Measurements from ENCODE around the gene SMAP2. TPM values are rescaled to one million over a fixed set of nuclear protein-coding genes. Genes with fewer than 3 reads are reported as not detected.

SMAP2 gene
- total and polyA plus RNA-seq, 10 of the 15 experiments (the other 5 are each of a cell fraction or from before 2014, with no cell fraction given) = 33.4 to 177 (median 105) TPM

DNA sequence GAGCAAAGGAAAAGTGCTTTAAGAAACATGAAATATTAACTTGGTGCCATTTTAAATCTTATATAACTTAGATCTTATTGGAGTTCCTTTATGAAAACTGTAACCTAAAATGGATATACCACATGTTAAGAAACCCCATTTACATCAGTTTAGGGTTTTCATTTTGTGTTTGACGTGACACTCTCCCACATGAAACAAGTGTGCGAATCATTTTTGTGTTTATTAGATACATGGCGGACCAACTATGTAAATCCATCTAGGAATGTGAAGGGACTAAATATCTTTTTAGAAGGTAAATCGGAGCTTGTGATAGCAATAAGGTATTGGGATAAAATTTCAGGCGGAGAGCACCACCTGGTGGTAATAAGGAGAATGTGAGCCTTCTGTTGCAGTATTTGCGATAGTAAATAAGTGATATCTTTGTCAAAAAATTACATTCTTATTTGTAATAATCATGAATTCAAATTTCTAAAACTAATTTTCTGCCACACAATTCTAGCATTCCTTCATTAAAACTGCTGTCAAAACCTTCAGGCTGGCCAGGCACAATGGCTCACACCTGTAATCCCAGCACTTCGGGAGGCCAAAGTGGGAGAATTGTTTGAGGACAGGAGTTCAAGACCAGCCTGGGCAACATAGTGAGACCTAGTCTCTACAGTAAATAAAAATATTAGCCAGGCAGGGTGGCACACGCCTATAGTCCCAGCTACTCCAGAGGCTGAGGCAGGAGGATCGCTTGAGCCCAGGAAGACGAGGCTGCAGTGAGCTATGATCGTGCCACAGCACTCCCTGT, 31.3 kb downstream of the SMAP2 start:
- H3K36me3 ChIP-seq (ENCODE audit: control insufficient read depth in 2 of 2, insufficient read depth in 2 of 2, low read length in 1 of 2) = peaks cover 2 to 22% of the 10 kb centered on the region in 2 experiments
- FAIRE-seq = no peak
- ChIA-PET RAD21 (ENCODE audit: unreplicated experiment) (interaction anchor here (0.6 to 4.7 kb wide), 31 partner anchors 9 to 334 kb away, joined by 3 to 71 read pairs (median 5); partner anchors contain the start of genes COL9A2 and SMAP2), POLR2A (interaction anchor here (0.5 to 8.5 kb wide), 10 partner anchors 17 to 261 kb away, joined by 3 to 243 read pairs (median 4); no protein-coding TSS in a partner anchor), SMC1A (ENCODE audit: uncharacterized antibody, unreplicated experiment) (interaction anchor here (0.7 to 9.0 kb wide), 25 partner anchors 9 to 321 kb away, joined by 3 to 426 read pairs (median 5); partner anchors contain the start of genes SMAP2 and ZFP69B), CTCF (interaction anchor here (0.6 to 9.9 kb wide), 36 partner anchors 10 to 366 kb away, joined by 3 to 271 read pairs (median 5); partner anchors contain the start of genes COL9A2, SMAP2 and TMCO2)
- no peaks in the 10 kb centered on the region for H3K9me3 ChIP-seq (replicated peaks; ENCODE audit: control insufficient read depth, insufficient read depth, low read length)
- in situ Hi-C loops (cut with MboI) (loop anchor here (5.0 kb wide), 3 partner anchors 68 to 323 kb away; no protein-coding TSS in a partner anchor), intact Hi-C loops (cut with micrococcal nuclease; ENCODE audit: unreplicated experiment) (loop anchor here (1.0 to 10.0 kb wide), 5 partner anchors 67 to 310 kb away; partner anchors contain the start of genes PPT1 and ZMPSTE24)
- DNase-seq (ENCODE audit: low read depth, low spot score) = no peak
- H2AFZ ChIP-seq (ENCODE audit: control insufficient read depth, low read depth, low read length) = no peak overlapping the region
- 0 out of 2 replicates have a peak overlapping the region, but pooled peaks have one; percentile 2 for H3K4me3 ChIP-seq
- H3K27me3 ChIP-seq (replicated peaks in 1 of 2; ENCODE audit: control insufficient read depth in 2 of 2, insufficient read depth in 2 of 2, low read length in 1 of 2) = no peaks in the 10 kb centered on the region
- H3K4me1 ChIP-seq (ENCODE audit: control insufficient read depth, insufficient read depth, low read length) = peaks cover 45% of the 10 kb centered on the region
- 48% methylated on average over 11 of the region's 11 CpGs for WGBS (ENCODE audit: insufficient coverage, insufficient replicate concordance, low lambda C conversion rate, missing lambda C conversion rate)
- H4K20me1 ChIP-seq (ENCODE audit: control insufficient read depth, insufficient read depth) = no peaks in the 10 kb centered on the region
- peak; percentile 21 for ATAC-seq
- peak overlapping the region; percentile 68 for H3K27ac ChIP-seq (ENCODE audit: control insufficient read depth, insufficient read depth)
- peak overlapping the region; percentile 47 for H3K9ac ChIP-seq (ENCODE audit: control insufficient read depth, insufficient read depth, low read length)
- no TSS peak for BruUV-seq (replicated peaks)
- H3K79me2 ChIP-seq (ENCODE audit: control insufficient read depth, insufficient read depth, low read length) = peaks cover 79% of the 10 kb centered on the region
- H3K4me2 ChIP-seq (ENCODE audit: control insufficient read depth, insufficient read depth) = peak overlapping the region; percentile 43; the same call in 1 of the 2 replicates
- 0 out of 2 replicates have a peak, but pooled peaks have one; percentile 29 for TF ChIP-seq SMARCA5 (IDR thresholded peaks at IDR 0.05)
- TF ChIP-seq CREM (IDR thresholded peaks at IDR 0.05; ENCODE audit: low read depth) = no peak
- TF ChIP-seq, protein P1, sequence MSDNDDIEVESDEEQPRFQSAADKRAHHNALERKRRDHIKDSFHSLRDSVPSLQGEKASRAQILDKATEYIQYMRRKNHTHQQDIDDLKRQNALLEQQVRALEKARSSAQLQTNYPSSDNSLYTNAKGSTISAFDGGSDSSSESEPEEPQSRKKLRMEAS (IDR thresholded peaks at IDR 0.05; ENCODE audit: low read depth, low read length) = no peak
- TF ChIP-seq, protein P2, sequence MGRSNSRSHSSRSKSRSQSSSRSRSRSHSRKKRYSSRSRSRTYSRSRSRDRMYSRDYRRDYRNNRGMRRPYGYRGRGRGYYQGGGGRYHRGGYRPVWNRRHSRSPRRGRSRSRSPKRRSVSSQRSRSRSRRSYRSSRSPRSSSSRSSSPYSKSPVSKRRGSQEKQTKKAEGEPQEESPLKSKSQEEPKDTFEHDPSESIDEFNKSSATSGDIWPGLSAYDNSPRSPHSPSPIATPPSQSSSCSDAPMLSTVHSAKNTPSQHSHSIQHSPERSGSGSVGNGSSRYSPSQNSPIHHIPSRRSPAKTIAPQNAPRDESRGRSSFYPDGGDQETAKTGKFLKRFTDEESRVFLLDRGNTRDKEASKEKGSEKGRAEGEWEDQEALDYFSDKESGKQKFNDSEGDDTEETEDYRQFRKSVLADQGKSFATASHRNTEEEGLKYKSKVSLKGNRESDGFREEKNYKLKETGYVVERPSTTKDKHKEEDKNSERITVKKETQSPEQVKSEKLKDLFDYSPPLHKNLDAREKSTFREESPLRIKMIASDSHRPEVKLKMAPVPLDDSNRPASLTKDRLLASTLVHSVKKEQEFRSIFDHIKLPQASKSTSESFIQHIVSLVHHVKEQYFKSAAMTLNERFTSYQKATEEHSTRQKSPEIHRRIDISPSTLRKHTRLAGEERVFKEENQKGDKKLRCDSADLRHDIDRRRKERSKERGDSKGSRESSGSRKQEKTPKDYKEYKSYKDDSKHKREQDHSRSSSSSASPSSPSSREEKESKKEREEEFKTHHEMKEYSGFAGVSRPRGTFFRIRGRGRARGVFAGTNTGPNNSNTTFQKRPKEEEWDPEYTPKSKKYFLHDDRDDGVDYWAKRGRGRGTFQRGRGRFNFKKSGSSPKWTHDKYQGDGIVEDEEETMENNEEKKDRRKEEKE (IDR thresholded peaks at IDR 0.05) = no peak
- TF ChIP-seq, protein P3, sequence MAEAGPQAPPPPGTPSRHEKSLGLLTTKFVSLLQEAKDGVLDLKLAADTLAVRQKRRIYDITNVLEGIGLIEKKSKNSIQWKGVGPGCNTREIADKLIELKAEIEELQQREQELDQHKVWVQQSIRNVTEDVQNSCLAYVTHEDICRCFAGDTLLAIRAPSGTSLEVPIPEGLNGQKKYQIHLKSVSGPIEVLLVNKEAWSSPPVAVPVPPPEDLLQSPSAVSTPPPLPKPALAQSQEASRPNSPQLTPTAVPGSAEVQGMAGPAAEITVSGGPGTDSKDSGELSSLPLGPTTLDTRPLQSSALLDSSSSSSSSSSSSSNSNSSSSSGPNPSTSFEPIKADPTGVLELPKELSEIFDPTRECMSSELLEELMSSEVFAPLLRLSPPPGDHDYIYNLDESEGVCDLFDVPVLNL (IDR thresholded peaks at IDR 0.05; ENCODE audit: low read depth, low read length) = no peak
- no peak for TF ChIP-seq PAX8 (IDR thresholded peaks at IDR 0.05)
- TF ChIP-seq, protein P4, sequence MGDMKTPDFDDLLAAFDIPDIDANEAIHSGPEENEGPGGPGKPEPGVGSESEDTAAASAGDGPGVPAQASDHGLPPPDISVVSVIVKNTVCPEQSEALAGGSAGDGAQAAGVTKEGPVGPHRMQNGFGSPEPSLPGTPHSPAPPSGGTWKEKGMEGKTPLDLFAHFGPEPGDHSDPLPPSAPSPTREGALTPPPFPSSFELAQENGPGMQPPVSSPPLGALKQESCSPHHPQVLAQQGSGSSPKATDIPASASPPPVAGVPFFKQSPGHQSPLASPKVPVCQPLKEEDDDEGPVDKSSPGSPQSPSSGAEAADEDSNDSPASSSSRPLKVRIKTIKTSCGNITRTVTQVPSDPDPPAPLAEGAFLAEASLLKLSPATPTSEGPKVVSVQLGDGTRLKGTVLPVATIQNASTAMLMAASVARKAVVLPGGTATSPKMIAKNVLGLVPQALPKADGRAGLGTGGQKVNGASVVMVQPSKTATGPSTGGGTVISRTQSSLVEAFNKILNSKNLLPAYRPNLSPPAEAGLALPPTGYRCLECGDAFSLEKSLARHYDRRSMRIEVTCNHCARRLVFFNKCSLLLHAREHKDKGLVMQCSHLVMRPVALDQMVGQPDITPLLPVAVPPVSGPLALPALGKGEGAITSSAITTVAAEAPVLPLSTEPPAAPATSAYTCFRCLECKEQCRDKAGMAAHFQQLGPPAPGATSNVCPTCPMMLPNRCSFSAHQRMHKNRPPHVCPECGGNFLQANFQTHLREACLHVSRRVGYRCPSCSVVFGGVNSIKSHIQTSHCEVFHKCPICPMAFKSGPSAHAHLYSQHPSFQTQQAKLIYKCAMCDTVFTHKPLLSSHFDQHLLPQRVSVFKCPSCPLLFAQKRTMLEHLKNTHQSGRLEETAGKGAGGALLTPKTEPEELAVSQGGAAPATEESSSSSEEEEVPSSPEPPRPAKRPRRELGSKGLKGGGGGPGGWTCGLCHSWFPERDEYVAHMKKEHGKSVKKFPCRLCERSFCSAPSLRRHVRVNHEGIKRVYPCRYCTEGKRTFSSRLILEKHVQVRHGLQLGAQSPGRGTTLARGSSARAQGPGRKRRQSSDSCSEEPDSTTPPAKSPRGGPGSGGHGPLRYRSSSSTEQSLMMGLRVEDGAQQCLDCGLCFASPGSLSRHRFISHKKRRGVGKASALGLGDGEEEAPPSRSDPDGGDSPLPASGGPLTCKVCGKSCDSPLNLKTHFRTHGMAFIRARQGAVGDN (IDR thresholded peaks at IDR 0.05) = no peak
- TF ChIP-seq, protein P5, sequence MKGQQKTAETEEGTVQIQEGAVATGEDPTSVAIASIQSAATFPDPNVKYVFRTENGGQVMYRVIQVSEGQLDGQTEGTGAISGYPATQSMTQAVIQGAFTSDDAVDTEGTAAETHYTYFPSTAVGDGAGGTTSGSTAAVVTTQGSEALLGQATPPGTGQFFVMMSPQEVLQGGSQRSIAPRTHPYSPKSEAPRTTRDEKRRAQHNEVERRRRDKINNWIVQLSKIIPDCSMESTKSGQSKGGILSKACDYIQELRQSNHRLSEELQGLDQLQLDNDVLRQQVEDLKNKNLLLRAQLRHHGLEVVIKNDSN (IDR thresholded peaks at IDR 0.05; ENCODE audit: borderline replicate concordance, extremely low read length, insufficient read depth, low read depth, low read length) = no peak
- TF ChIP-seq SMC3 (IDR thresholded peaks at IDR 0.05; ENCODE audit: borderline replicate concordance, low read length) = peak; percentile 86
- no peak for TF ChIP-seq SIN3A (IDR thresholded peaks at IDR 0.05; ENCODE audit: low read depth, low read length)

All from GM12878 (cell line).